Left lung (tissue), 10 donors: ENCODE measurements around the gene PLCL2. TPM values are rescaled to one million over a fixed set of nuclear protein-coding genes. Genes with fewer than 3 reads are reported as not detected.

ENCODE experiments used
- ATAC-seq: fragments of 200-7000 bp; cut with Tn5 transposase; one replicate; pipeline ENCODE4 v1.9.1; 2020; ENCODE audit warnings: moderate library complexity
- DNase-seq, 4 donors: peaks; one replicate each; pipeline ENCODE4 v3.0.0-alpha.2; 2013 to 2020
- H3K27ac ChIP-seq, 2 donors: fragments of 200-600 bp; sonication (generic) in 1 of 2; one replicate each; pipeline versions ENCODE4 v1.5.0 to v1.8.0; 2020 to 2021
- H3K27me3 ChIP-seq, 2 donors: fragments of 200-600 bp; sonication (generic) in 1 of 2; one replicate each; pipeline versions ENCODE4 v1.5.0 to v1.8.0; 2020 to 2021
- H3K36me3 ChIP-seq, 2 donors: fragments of 200-600 bp; sonication (generic) in 1 of 2; one replicate each; pipeline versions ENCODE4 v1.5.0 to v1.8.0; 2020 to 2021
- H3K4me1 ChIP-seq, 2 donors: fragments of 200-600 bp; one replicate each; pipeline ENCODE4 v1.8.0; 2021
- H3K4me3 ChIP-seq, 2 donors: fragments of 200-600 bp; sonication (generic) in 1 of 2; one replicate each; pipeline versions ENCODE4 v1.5.0 to v1.8.0; 2020 to 2021; ENCODE audit warnings: mild to moderate bottlenecking in 1 of 2
- H3K9me3 ChIP-seq, 2 donors: fragments of 200-600 bp; sonication (generic) in 1 of 2; one replicate each; pipeline versions ENCODE4 v1.5.0 to v1.8.0; 2020 to 2021
- intact Hi-C, 2 donors: fragments of 100-400 bp; cut with DNase I; formaldehyde crosslinking; loops; one replicate each; pipeline versions ENCODE4 v1.11.2 to v1.14.2; 2022
- polyA plus RNA-seq, 6 donors: library from polyadenylated mRNA; unstranded; fragments of 120-200 nt; gene quantifications; one replicate each; pipeline ENCODE4 v1.2.1, GENCODE V29; 2013; ENCODE audit not compliant: insufficient read length in 6 of 6
- total RNA-seq, 2 donors: library from RNA; stranded (reverse); fragmentation: NEBNext Ultra II Directional; extraction: Animal tissue kit (Norgen Biotek cat#: 25700); gene quantifications; one replicate each; pipeline ENCODE4 v1.2.1, GENCODE V29; 2021
- TF ChIP-seq, protein P1 (sequence below), 2 donors: fragments of 200-600 bp; sonication (generic) in 1 of 2; IDR thresholded peaks; one replicate each; pipeline versions ENCODE4 v1.5.0 to v1.8.0; 2021; ENCODE audit warnings: antibody characterized with exemption in 2 of 2
- donor health status: DM: no; HTN: yes; CAD: no.
- donor health status: DM: no; HTN: no; CAD: no.

Gene PLCL2
- total and polyA plus RNA-seq, 8 donors: 7.8 to 15.7 (median 10.1) TPM

DNA sequence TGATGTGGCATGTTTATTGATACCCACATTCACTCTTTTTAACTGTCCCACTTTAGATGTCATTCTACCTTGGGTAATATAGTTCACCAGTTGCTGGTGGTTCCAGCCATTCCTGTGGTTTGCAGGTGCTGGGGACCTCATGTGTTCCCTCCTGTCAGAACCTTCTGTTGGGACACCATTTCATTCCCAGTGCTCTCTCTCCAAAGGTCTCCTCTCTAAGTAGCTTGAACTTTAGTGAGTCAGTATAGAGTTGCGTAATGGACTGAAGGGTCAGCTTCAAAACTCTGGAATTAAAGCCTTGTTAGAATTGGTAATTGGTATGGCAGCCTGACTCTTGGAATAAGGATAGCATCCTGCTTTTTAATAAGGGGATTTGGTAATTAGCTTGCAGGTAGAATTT, 108.5 kb downstream of the PLCL2 start:
- no peaks in the 10 kb centered on the region for H3K4me1 ChIP-seq
- intact Hi-C loops: no loop called here
- ATAC-seq (peak; percentile 55), DNase-seq (no peak)
- H3K36me3 ChIP-seq: no peaks in the 10 kb centered on the region
- H3K27me3 ChIP-seq: no peaks in the 10 kb centered on the region
- no peak overlapping the region for H3K27ac ChIP-seq
- no peak overlapping the region for H3K4me3 ChIP-seq
- TF ChIP-seq, protein P1, sequence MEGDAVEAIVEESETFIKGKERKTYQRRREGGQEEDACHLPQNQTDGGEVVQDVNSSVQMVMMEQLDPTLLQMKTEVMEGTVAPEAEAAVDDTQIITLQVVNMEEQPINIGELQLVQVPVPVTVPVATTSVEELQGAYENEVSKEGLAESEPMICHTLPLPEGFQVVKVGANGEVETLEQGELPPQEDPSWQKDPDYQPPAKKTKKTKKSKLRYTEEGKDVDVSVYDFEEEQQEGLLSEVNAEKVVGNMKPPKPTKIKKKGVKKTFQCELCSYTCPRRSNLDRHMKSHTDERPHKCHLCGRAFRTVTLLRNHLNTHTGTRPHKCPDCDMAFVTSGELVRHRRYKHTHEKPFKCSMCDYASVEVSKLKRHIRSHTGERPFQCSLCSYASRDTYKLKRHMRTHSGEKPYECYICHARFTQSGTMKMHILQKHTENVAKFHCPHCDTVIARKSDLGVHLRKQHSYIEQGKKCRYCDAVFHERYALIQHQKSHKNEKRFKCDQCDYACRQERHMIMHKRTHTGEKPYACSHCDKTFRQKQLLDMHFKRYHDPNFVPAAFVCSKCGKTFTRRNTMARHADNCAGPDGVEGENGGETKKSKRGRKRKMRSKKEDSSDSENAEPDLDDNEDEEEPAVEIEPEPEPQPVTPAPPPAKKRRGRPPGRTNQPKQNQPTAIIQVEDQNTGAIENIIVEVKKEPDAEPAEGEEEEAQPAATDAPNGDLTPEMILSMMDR (IDR thresholded peaks at IDR 0.05): no peak
- no peaks in the 10 kb centered on the region for H3K9me3 ChIP-seq

DNA sequence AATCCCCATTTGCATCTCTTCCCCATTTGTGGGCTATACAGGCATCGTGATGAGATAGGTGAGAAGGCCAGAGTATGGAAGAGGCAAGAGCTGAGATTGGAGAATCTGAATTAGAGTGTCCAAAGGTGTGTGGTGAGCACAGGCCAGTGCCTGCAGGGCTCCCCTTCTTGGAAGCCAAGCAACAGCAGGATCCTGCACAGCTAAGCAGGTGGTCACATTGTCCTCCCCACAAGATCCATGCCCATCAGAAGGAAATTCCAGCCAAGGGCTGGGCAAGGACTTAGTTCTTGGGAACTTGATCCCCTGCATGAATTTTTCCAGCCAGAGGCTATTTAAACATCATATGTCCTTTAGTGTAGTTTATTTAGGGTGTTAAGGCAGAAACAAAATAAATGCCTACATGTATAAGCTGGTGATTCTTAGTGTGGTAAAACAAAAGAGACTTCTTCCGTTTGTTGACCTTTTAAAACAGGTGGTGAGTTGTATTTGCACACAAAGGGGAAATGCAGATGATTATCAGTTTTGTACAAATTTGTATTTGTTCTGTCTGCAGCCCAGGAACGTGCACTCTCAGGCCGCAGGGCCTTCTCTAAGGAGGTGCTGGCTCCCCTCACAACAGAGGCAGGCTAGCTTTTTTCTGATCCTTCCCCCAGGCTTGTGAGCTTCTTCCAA, 110.2 kb downstream of the PLCL2 start:
- intact Hi-C loops: no loop called here
- DNase-seq (no peak), ATAC-seq (no peak)
- peaks cover 0 to 4% of the 10 kb centered on the region in 2 donors for H3K4me1 ChIP-seq
- no peaks in the 10 kb centered on the region for H3K9me3 ChIP-seq
- no peak overlapping the region for H3K27ac ChIP-seq
- H3K4me3 ChIP-seq: no peak overlapping the region
- TF ChIP-seq, protein P1 (IDR thresholded peaks at IDR 0.05): no peak
- H3K27me3 ChIP-seq: no peaks in the 10 kb centered on the region
- H3K36me3 ChIP-seq: no peaks in the 10 kb centered on the region

- Histone ChIP-seq H3K4me3 (no peak overlapping the region), H3K27ac (no peak overlapping the region), H3K27me3 (no peaks in the 10 kb centered on the region), H3K4me1 (peaks cover 0 to 4% of the 10 kb centered on the region in 2 donors), H3K36me3 (no peaks in the 10 kb centered on the region), H3K9me3 (no peaks in the 10 kb centered on the region)
- no peak for DNase-seq
- ATAC-seq: no peak
- TF ChIP-seq, protein P1 (IDR thresholded peaks at IDR 0.05): no peak
- intact Hi-C loops: no loop called here
Observed at GRCh38 chr3:16995601-16996000, 110.8 kb downstream of the PLCL2 start.

- H3K27ac ChIP-seq: no peak overlapping the region
Observed at GRCh38 chr3:16998236-16998923, 113.6 kb downstream of the PLCL2 start.

GRCh38 chr3:16999161-16999560, 114.4 kb downstream of the PLCL2 start:
- no peak for DNase-seq
- H3K27me3 ChIP-seq: no peaks in the 10 kb centered on the region

More at GRCh38 chr3:16998236-16998923, 113.6 kb downstream of the PLCL2 start:
- DNase-seq (peak in 2 of 4 donors; percentile 7 to 13), ATAC-seq (no peak)
- Histone ChIP-seq H3K27me3 (no peaks in the 10 kb centered on the region), H3K4me1 (peaks cover 0 to 4% of the 10 kb centered on the region in 2 donors), H3K9me3 (peaks cover 0 to 7% of the 10 kb centered on the region in 2 donors), H3K4me3 (no peak overlapping the region), H3K36me3 (no peaks in the 10 kb centered on the region)
- intact Hi-C loops: no loop called here
- TF ChIP-seq, protein P1 (IDR thresholded peaks at IDR 0.05): no peak

More at GRCh38 chr3:16999161-16999560, 114.4 kb downstream of the PLCL2 start:
- no peak overlapping the region for H3K4me3 ChIP-seq
- H3K36me3 ChIP-seq: no peaks in the 10 kb centered on the region
- ATAC-seq: no peak
- no peak overlapping the region for H3K27ac ChIP-seq
- peaks cover 0 to 4% of the 10 kb centered on the region in 2 donors for H3K4me1 ChIP-seq
- TF ChIP-seq, protein P1 (IDR thresholded peaks at IDR 0.05): no peak
- H3K9me3 ChIP-seq: peaks cover 0 to 7% of the 10 kb centered on the region in 2 donors
- intact Hi-C loops: no loop called here
